GM21737 (cell line): ENCODE results near the gene SF3B3.
"Not testable (repeated sequence)": the region's sequence is repeated elsewhere in the genome, so short reads cannot be mapped to it uniquely, and the experiment has no call there.

Experiments
- ATAC-seq: cut with Tn5 transposase; IDR thresholded peaks from one replicate; pipeline ENCODE4 v1.9.1; 2021; ENCODE audit warnings: mild to moderate bottlenecking, moderate library complexity; ENCODE audit not compliant: unreplicated experiment

Gene SF3B3

DNA sequence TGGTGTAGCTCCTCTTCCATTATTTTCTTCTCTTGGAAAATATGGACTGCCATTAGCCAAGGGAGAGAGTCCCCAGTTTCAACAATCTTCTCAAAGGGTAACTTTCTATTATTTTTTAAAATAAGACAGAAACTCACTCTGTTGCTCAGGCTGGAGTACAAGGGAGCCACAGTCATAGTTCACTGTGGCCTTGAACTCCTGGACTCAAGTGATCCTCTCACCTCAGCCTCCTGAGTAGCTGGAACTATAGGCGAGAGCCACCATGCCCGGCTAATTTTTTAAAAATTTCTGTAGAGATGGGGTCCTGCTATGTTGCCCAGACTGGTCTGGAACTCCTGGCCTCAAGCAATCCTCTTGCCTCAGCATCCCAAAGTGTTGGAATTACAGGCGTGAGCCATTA lies 13.4 kb upstream of the SF3B3 start:
- no peak for ATAC-seq

DNA sequence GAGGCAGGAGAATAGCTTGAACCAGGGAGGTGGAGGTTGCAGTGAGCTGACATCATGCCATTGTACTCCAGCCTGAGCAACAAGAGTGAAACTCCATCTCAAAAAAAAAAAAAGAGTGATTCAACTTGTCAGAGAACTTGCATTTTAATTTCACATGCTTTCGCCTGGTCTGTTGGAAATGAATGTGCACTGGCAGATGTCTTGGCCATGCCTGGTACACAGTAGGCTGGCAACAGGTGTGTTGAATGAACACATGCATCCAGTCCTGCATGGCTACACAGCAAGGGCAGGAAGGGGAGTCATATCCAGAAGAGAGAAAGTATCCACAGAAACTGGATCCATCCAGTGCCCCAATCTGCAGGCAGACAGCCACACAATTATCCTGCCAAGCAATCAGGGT lies 11.8 kb upstream of the SF3B3 start:
- ATAC-seq = no peak

DNA sequence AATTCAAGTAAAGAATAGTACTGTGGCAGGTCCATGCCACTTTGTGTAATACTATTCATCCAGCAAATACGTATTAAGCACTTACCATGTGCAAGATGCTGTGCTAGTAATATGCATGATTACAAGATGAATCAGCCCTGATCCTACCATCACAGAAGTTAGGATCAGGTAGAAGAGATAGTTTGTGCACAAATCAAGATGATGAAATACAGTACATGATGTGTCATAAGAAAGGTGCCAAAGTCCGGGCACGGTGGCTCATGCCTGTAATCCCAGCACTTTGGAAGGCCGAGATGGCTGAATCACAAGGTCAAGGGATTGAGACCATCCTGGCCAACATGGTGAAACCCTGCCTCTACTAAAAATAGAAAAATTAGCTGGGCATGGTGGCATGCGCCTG lies 11.2 kb upstream of the SF3B3 start:
- no peak for ATAC-seq

DNA sequence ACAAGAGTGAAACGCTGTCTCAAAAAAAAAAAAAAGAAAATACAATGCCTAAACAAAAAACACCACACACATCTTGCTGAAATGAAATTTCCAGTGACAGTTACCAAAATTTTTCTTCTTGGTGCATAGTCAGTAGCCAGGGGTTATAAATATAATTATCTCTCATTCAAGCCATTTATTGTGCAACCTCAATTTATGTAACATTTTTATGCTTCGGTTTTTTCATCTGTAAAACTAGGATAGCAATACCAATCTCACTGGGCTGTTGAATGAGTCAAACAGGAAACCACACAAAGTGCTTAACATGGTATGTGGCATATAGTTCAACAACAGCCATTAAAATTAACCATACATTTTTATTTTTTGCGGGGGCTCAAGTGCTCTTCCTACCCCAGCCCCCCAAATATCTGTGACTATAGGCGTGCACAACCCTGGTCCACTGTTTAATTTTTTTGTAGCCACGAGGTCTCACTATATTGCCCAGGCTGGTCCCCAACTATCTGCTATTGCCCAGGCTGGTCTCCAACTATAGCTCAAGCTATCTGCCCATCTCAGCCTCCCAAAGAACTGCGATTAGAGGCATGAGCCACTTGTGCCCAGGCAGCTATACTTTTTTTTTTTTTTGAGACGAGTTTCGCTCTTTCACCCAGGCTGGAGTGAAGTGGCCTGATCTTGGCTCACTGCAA lies 2.9 kb upstream of the SF3B3 start:
- no peak for ATAC-seq

DNA sequence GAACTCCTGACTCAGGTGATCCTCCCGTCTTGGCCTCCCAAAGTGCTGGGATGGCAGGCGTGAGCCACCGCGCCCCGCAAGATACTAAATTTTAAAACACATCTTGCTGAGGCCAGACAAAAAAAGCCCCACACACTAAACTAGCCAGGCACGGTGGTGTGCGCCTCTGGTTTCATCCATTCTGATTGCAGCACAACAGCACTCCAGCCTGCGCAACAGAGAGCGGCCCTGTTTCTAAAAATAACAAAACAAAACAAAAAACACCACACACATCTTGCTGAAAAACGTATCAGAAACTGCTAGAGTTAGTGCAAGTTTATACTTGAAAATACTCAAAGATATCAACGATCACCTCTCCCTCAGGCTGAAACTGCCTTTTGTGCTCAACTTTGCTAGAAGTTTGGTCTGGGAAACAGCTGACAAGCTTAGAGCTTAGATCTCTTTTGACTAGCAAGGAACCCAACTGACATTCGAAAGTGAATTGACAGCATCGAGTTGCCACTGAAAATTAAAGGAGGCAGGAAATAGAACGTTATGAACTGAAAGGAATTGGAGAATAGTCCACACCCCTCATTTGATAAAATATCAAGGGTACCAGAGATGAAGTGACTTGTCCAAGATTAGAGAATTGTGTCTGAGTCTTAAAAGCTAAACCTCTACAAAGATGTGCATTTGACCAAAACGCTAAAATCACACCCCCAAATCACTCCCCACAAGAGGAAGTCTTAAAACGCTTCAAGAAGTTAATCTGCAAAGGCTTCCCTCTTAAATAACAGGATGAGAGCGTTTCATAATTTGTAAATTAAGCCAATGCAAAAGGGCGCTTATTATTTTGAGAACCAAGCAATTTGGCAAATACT lies 1.2 kb upstream of the SF3B3 start:
- ATAC-seq = no peak

DNA sequence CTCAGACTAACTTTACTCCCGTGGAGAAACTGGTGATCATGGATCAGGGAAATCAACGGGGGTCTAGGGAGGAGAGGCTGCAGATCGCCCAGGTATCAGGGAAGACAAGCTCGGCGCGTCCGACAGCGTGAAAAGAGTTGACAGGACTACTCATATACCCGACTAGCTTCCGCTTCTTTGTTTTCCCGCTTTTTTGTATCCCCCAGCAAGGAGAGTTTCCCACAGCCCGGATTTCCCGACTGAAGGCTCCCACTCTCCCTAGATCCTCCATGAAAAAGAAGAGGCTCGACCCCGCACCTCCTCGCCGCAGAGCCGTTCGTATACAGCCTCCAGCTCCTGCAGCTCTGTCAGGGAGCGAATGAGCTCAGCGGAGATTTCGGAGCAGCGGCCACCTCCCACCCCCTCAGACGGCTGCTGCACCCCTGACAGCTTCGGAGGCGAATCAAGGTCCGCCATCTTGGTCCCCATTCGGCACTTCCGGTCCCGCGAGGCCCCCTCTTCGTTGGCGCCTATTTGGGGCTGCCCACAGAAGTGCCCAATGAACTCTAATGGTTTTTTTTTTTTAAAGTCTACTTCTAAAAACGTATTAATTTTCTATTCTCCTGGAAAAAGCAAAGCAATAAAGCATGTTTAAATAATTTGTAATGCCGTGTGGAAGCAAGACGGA lies 407 bp upstream of the SF3B3 start, which contains the start of gene COG4:
COG4 (minus strand) TSS at position 479 of the 667 bp plus-strand sequence; CDS start at position 468, 11 bp downstream.
- ATAC-seq = peak; percentile 70

DNA sequence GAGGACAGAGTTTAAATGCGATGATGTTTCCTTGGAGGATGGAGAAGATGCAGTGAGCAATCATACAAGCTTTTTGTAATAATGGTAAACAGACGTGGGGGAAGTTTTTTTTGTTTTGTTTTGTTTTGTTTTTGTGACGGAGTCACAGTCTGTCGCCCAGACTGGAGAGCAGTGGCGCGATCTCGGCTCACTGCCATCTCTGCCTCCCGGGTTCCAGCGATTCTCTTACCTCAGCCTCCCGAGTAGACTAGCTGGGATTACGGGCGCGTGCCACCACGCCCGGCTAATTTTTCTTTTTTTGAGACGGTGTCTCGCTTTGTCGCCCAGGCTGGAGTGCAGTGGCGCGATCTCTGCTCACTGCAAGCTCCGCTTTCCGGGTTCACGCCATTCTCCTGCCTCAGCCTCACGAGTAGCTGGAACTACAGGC lies 796 bp downstream of the SF3B3 start:
- not testable (repeated sequence) for ATAC-seq

DNA sequence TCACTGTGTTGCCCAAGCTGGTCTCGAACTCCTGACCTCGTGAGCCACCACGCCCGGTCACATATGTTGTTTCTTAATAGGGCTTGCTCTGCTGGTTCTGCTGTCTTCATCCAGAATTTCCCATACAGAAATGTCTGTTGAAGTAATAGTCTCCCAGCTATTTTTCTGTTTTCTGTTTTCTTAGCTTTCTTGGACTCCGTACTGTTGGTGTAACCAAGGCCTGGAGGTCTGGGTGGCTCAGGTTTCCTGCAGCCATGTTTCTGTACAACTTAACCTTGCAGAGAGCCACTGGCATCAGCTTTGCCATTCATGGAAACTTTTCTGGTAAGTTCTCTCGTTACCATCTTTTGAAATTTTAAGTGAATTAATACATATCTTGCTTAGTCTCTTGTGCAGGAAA lies 2.8 kb downstream of the SF3B3 start:
- ATAC-seq = no peak

DNA sequence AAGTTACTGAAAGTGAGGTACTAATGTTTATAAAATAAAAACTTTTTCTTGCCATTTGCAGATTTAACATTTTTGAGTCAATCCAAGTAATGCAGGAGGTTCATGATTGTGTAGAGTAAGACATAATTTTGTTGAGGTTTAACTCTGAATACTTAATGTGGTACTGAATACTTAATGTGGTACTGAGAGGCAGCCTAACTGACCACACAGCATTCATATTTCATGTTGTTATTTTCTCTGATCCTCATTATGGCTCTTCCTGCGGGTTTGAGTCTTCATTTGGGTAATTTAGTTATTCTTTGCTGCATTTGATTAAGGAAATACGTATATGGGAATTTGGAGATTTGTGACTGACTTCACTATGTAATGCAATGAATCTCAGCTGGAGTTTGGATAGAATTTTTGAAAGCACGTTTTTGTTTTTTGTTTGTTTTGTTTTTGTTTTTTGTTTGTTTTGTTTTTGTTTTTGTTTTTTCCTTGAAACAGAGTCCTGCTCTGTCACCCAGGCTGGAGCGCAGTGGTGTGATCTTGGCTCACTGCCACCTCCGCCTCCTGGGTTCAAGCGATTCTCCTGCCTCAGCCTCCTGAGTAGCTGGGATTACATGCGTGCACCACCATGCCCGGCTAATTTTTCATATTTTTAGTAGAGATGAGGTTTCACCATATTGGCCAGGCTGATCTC lies 3.8 kb downstream of the SF3B3 start:
- no peak for ATAC-seq

DNA sequence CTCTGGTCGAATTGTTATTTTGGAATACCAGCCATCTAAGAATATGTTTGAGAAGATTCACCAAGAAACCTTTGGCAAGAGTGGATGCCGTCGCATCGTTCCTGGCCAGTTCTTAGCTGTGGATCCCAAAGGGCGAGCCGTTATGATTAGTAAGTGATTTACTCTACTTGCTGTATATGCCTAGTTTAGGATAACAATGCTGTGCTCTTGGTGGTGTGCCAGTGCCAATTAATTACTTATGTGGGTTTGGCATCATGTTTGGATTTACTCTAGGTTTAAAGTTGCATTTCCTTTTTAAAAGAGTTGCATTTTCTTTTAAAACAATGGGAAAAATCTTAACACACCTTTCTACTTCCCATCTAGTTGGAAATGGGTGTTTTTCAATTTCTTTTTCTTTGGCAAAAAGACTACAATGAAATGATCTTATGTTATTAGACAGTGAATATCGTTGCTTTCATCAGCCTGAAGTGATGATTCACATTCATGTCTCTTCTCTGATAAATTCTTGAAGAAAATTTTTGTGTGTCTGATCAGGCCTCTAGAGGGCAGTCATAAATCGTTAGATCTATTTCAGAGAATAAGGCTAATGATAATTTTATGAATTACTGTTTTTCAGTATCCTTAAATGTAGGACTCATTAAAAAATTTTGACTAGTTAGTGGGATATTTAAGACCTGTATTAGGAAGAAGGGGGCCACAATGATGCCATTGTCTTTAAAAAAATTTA lies 5.6 kb downstream of the SF3B3 start:
- ATAC-seq = no peak

DNA sequence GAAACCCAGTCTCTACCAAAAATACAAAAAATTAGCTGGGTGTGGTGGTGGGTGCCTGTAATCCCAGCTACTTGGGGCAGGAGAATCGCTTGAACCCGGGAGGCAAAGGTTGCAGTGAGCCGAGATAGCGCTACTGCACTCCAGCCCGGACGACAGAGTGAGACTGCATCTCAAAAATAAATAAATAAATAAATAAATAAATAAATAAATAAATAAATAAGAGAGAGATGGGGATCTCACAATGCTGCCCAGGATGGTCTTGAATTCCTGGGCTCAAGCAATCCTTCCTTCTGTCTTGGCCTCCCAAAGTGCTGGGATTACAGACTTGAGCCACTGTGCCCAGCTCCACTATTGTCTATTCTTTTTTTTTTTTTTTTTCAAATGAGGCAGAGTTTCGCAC lies 6.3 kb downstream of the SF3B3 start:
- not testable (repeated sequence) for ATAC-seq

DNA sequence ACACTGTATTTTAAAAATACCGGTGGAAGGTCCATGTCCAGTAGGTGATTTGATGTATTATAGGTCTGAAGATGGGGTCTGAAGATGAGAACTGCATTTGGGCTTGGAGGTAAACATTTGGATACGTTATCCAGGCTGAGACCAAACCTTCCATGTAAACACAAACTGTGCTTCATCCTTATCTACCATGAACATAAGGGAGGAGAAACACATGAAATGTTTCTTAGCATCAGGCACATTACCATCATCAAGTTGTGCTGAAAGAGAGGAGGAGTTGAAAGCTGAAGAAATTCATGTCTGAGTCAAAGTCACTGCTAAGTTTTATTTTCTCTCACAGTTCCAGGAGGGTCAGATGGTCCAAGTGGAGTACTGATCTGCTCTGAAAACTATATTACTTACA lies 11.4 kb downstream of the SF3B3 start:
- no peak for ATAC-seq

DNA sequence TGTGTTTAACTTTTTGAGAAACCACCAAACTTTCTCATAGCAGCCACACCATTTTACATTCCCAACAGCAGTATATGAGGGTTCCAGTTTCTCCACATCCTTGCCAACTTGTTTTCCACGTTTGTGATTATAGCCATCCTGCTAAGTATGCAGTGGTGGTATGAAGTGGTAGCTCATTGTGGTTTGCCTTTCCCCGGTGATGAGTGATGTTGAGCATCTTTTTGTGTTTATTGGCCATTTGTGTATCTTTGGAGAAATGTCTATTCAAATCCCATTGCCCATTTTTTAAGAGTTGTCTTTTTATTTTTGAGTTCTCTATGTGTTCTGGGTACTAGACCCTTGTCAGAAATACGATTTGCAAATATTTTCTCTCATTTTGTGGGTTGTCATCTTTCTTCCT lies 17.4 kb downstream of the SF3B3 start:
- no peak for ATAC-seq

DNA sequence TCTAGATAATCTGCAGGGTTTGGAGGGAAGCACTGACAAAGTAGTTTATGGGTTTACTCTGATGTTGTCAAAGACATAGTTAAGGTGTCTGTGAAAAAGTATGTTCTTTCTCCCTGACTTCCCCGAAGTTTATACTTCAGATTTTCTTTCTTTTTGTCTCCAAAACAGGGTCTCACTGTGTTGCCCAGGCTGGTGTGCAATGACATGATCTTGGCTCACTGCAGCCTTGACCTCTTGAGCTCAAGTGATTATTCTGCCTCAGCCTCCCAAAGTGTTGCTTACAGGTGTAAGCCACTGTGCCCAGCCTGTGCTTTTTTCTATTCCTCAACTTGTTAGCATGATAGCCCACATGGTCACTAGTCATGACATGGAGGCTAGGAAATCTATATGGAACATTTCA lies 20.9 kb downstream of the SF3B3 start:
- no peak for ATAC-seq

DNA sequence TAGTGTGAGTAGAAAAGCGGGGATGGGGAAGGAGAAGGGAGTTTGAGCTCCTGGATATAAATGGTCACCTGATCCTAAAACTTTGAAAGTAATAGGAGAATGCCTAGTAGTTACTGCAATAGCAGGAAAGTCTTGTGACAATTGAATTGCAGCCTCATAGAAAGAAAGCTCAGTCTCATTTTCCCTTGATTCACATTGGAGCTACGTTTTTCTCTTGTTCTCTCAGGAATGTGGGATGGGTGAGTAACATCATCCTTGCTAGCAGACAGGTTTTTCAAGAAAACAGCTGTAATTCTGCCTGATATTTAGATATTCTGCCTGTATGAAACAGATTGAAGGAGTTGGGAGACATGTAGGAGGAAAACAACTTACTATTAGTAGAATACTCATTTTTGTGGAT lies 25.3 kb downstream of the SF3B3 start:
- ATAC-seq = no peak

DNA sequence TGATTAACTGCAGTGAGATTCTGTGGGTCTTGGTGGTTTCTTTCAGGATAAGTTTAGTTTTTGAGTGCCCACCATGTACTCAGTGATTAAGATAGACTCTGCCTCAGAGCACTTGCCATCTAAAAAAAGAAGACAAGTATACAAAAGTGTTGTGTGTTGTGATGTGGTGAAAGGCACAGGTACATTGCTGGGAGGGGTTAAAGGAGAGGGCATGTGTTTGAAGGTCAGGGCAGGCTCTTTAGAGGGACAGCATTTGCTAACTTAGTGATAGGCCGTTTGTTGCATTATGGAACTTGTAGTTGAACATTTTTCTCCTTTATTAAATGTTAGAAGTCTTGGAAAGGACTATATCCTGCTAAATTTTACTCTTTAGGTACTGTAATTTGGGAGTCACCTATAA lies 26.5 kb downstream of the SF3B3 start:
- ATAC-seq = no peak

DNA sequence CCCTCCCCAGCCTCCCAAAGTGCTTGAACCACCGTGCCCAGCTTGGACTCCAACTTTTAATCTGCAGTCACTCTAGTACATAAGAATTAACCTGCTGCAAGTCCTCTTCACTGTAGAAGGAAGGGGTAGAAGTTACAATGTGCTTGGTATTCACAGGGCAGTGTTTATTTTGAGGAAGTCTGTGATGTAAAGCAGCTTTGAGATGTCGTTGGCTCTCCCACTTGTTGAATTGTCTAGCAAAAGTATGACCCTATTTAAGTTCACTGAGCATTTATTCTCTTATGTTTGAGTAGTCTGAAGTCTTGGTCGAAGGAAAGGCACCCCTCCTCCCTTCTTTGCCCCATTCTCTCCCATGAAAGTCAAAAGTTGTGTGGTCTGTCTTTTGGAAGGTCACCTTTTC lies 28.2 kb downstream of the SF3B3 start:
- ATAC-seq = no peak

DNA sequence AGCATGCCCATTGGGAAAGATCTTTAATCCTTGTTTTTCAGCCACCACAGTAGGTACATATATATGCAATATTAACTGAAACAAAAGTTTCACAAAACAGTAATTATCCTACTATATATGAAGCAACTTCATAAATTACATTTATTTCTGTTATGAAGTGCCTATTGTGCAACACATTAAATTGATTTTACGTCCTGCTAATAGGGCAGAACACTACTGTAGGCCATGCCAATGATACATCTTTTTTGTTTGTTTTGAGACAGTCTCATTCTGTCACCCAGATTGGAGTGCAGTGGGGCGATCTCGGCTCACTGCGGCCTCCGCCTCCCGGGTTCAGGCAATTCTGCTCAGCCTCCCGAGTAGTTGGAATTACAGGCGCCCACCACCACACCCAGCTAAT lies 29.1 kb downstream of the SF3B3 start:
- no peak for ATAC-seq

DNA sequence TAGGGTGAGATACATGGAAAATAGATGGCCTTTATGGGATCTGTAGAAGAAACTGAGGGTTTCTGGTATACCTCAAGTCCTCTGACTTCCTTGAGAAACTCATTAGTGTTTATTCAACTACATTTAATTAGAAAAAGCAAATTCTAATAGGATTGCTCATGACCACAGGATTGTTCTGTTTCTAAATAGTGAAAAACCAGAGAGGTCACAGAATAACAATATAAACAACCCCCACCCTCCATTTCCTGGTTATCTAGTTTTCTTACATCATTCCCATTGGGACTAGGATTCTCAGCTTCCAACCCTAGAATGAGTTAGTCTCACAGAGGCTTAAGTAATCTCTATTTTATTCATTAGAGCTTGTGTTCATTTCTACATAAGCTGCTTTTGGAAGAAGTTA lies 30.0 kb downstream of the SF3B3 start:
- no peak for ATAC-seq

DNA sequence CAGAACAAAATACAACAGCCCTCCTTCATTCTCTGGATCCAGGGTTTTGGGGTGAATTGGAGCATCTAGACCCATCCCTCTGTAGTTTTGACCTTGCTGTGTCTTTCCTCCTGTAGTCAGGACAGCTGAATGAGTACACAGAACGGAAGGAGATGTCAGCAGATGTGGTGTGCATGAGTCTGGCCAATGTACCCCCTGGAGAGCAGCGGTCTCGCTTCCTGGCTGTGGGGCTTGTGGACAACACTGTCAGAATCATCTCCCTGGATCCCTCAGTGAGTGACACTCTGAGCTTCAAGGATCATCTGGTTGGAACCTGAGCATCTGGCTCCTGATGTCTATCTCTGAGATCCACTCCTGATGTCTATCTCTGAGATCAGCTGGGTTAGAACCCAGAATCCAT lies 32.4 kb downstream of the SF3B3 start:
- ATAC-seq = no peak

DNA sequence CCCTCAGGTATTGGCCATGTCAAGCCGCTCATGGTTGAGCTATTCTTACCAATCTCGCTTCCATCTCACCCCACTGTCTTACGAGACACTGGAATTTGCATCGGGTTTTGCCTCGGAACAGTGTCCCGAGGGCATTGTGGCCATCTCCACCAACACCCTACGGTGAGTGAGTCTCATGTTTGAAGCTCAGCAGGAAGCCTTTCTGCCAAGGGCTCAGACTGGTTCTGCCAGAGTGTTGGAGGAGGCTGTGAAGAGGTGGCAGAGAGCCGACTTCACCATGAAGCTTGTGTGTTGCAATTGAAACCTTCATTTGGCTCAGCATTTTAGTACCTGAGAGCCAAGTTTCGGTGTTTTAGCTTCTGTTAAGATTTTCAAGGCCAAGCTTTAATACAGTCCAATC lies 38.0 kb downstream of the SF3B3 start:
- no peak for ATAC-seq
